BJ (cell line): Measurements from ENCODE around the gene NEMP2. TPM values are rescaled to one million over a fixed set of nuclear protein-coding genes. Genes with fewer than 3 reads are reported as not detected.
"Not testable (repeated sequence)": the region's sequence is repeated elsewhere in the genome, so short reads cannot be mapped to it uniquely, and the experiment has no call there.

Experiments used
- CTCF ChIA-PET: fragments of 350-600 bp; formaldehyde crosslinking; extraction: SDS; loops from one replicate; lab custom pipeline; 2021; ENCODE audit warnings: antibody characterized with exemption, inconsistent platforms; lab: Yijun Ruan, JAX
- POLR2A ChIA-PET: fragments of 300-600 bp; sonication (Branson Sonifier 250); formaldehyde crosslinking; extraction: SDS; loops from one replicate; lab custom pipeline; 2021; ENCODE audit warnings: antibody characterized with exemption; lab: Charles Lee
- DNase-seq: peaks from one replicate; pipeline ENCODE4 v3.0.0-alpha.2; 2011; ENCODE audit warnings: low read depth
- H3K27me3 ChIP-seq: 2 replicates; pipeline ENCODE4 v1.6.0; 2011; ENCODE audit warnings: low read length; ENCODE audit not compliant: control insufficient read depth, insufficient read depth
- H3K36me3 ChIP-seq: 2 replicates; pipeline ENCODE4 v1.5.1; 2011; ENCODE audit warnings: low read length; ENCODE audit not compliant: control insufficient read depth, insufficient read depth
- H3K4me3 ChIP-seq: 2 replicates; pipeline ENCODE4 v1.5.1; 2011; ENCODE audit warnings: low read depth, mild to moderate bottlenecking, control low read depth, low read length
- polyA plus RNA-seq: library from polyadenylated mRNA; depleted of rRNA; stranded (reverse); fragments of >200 nt; gene quantifications from 2 replicates; pipeline ENCODE4 v1.2.3, GENCODE V29; 2011
- TF ChIP-seq, protein P1 (sequence below): IDR thresholded peaks from 2 replicates; pipeline ENCODE4 v1.5.1; 2011; ENCODE audit warnings: low read depth, mild to moderate bottlenecking, control low read depth, inconsistent platforms, low read length, moderate library complexity; ENCODE audit not compliant: insufficient read depth

The NEMP2 gene
- polyA plus RNA-seq, 1 experiment, result 2.1 TPM

DNA sequence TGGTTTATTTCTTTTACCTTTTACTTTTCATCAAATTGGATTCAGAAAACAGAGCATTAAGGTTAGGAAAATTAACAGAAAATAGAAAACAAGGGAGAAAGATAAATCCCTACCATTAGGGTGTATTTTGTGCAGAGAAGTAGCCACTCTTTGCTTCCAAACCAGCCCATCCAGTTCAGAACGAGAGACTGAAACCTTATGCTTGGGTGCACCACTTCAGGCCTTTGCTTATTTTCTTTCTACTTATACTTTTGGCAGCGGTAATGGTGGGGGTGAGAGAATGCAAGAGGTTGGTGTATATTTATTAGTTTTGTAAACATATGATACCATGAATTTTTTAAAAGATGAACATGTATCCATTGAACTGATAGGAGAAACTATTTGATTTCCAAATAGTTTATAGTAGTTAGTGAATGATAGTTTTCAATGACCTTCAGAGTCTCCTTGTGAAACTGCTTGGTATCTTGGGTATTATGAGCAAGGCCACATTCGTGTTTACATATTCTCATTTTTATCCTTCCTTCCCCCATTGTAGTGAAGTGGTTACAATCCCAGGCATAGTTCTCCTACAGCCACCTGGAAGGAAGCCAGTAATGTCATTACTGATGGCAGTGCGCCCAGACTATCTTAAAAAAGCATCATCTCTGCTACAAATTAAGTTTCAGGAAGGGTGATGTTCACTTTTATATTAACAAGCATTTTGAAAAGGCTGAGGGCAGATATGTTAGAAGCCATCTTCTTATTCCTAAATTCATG, 65.5 kb downstream of the NEMP2 start:
- Histone ChIP-seq H3K4me3 (no peak overlapping the region), H3K27me3 (no peaks in the 10 kb centered on the region), H3K36me3 (no peaks in the 10 kb centered on the region)
- ChIA-PET POLR2A (no interaction called here), CTCF (interaction anchor here (1.5 kb wide), 1 partner anchor 12 kb away, joined by 4 read pairs; no protein-coding TSS in a partner anchor)
- DNase-seq, result peak; percentile 98
- TF ChIP-seq, protein P1, sequence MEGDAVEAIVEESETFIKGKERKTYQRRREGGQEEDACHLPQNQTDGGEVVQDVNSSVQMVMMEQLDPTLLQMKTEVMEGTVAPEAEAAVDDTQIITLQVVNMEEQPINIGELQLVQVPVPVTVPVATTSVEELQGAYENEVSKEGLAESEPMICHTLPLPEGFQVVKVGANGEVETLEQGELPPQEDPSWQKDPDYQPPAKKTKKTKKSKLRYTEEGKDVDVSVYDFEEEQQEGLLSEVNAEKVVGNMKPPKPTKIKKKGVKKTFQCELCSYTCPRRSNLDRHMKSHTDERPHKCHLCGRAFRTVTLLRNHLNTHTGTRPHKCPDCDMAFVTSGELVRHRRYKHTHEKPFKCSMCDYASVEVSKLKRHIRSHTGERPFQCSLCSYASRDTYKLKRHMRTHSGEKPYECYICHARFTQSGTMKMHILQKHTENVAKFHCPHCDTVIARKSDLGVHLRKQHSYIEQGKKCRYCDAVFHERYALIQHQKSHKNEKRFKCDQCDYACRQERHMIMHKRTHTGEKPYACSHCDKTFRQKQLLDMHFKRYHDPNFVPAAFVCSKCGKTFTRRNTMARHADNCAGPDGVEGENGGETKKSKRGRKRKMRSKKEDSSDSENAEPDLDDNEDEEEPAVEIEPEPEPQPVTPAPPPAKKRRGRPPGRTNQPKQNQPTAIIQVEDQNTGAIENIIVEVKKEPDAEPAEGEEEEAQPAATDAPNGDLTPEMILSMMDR, result no peak

DNA sequence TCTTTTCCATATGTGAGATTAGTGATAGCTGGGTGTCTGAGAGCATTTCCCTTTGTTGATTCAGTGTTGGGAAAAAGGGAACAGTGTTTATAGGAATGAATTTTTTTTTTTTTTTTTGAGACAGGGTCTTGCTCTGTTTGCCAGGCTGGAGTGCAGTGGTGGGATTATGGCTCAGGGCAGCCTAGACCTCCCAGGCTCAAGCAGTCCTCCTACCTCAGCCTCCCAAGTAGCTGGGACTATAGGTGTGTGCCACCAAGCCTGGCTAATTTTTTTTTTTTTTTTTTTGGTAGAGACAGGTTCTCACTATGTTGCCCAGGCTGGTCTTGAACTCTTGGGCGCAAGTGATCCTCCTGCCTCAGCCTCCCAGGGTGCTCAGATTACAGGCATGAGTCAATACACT, 66.2 kb downstream of the NEMP2 start:
- CTCF ChIA-PET, result interaction anchor here (0.8 kb wide), 1 partner anchor 16 kb away, joined by 9 read pairs; no protein-coding TSS in a partner anchor
- H3K36me3 ChIP-seq, POLR2A ChIA-PET, H3K4me3 ChIP-seq, H3K27me3 ChIP-seq, DNase-seq: not testable (repeated sequence)

DNA sequence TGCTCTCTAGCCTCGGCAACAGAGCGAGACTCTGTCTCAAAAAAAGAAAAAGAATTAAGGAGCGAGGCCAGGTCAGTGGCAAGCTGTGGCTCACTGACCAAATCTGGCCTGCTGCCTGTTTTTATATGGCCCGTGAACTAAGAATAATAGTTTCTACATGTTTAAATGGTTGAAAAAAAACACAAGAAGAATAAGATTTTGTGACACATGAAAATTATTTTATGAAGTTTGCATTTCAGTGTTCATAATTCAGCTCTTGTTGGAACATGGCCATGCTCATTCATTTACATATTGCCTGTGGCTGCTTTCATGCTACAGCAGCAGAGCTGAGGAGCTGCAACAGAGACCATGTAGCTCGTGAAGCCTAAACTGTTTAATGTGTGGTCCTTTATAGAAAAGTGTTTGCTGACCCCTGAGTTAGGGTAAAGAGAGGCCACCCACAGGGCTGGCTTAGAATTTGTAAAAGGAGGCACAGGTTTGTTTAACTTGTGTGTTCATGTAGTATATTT, 66.9 kb downstream of the NEMP2 start:
- DNase-seq, result no peak
- Histone ChIP-seq H3K27me3 (no peaks in the 10 kb centered on the region), H3K4me3 (no peak overlapping the region), H3K36me3 (no peaks in the 10 kb centered on the region)
- TF ChIP-seq, protein P1, result no peak
- POLR2A ChIA-PET, result no interaction called here
- CTCF ChIA-PET, result interaction anchor here (0.8 to 1.2 kb wide), 3 partner anchors 15 to 117 kb away, joined by 3 to 9 read pairs (median 3); no protein-coding TSS in a partner anchor

DNA sequence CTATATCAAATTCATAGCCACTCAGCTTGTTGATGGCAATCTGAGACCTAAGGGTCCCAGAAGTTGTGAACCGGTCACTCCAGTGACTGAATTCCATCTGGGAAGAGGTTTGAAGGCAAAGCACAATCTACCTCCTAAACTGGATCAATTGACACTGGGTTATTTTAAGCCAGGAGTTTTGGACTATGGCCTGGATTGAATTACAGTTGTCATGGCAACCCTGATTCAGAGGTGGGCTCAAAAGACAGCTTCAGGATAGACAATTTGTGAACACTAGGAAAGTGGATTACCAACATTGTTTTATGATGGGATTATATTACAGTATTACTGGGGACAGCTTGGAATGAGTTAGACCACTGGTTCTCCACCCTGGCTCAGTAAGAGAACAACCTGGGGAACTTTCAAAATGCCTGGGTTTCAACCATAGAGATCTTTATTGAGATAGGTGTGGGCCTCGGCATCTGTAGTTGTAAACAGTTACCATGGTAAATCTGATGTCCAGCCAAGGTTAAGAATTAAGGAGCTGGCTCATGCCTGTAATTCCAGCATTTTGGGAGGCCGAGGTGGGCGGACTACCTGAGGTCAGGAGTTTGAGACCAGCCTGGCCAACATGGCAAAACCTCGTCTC, 67.6 kb downstream of the NEMP2 start:
- H3K27me3 ChIP-seq, result no peaks in the 10 kb centered on the region
- POLR2A ChIA-PET, result no interaction called here
- no peaks in the 10 kb centered on the region for H3K36me3 ChIP-seq
- TF ChIP-seq, protein P1, result no peak
- CTCF ChIA-PET, result interaction anchor here (0.9 to 1.2 kb wide), 2 partner anchors 17 to 116 kb away, joined by 3 read pairs; no protein-coding TSS in a partner anchor
- no peak for DNase-seq
- no peak overlapping the region for H3K4me3 ChIP-seq

DNA sequence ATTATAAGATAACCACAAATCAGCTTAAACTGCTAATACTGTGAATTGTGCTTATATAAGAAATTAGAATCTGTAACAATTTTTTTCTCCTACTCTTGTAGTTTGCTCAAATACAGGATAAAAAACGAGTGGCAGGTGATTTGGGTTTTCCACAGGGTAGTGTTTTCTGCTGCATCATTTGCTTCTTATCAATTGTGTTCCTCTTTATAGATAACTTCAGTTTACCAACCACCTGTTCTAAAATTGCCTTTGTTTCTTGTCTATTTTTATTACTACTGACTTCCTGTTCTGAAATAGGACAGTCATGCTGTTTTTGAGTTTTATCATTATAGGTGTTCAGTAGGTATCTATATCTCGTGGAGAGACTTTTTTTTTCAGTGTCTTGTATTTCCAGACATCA, 69.5 kb downstream of the NEMP2 start:
- TF ChIP-seq, protein P1, result no peak
- no peak for DNase-seq
- Histone ChIP-seq H3K27me3 (no peaks in the 10 kb centered on the region), H3K36me3 (no peaks in the 10 kb centered on the region), H3K4me3 (no peak overlapping the region)
- ChIA-PET POLR2A (no interaction called here), CTCF (no interaction called here)
